Stomach smooth muscle (tissue), 2 donors: ENCODE data around the gene ZNF37A.

Experiments used
- H3K27ac ChIP-seq: one replicate; pipeline ENCODE4 v1.7.0; 2013; ENCODE audit warnings: mild to moderate bottlenecking, low read length, inconsistent platforms
- H3K27me3 ChIP-seq, 2 donors: one replicate each; pipeline ENCODE4 v1.7.0; 2013; ENCODE audit warnings: low read length in 2 of 2; ENCODE audit not compliant: insufficient read depth in 2 of 2, control insufficient read depth in 1 of 2
- H3K36me3 ChIP-seq, 2 donors: one replicate each; pipeline ENCODE4 v1.7.0; 2013; ENCODE audit warnings: low read length in 2 of 2; ENCODE audit not compliant: control insufficient read depth in 2 of 2, insufficient read depth in 2 of 2
- H3K4me1 ChIP-seq: one replicate; pipeline ENCODE4 v1.7.0; 2013; ENCODE audit warnings: low read length; ENCODE audit not compliant: control insufficient read depth, insufficient read depth
- H3K4me3 ChIP-seq, 2 donors: one replicate each; pipeline ENCODE4 v1.7.0; 2013; ENCODE audit warnings: low read length in 2 of 2
- H3K9ac ChIP-seq, 2 donors: one replicate each; pipeline ENCODE4 v1.7.0; 2013; ENCODE audit warnings: low read length in 2 of 2, mild to moderate bottlenecking in 1 of 2
- H3K9me3 ChIP-seq, 2 donors: one replicate each; pipeline ENCODE4 v1.7.0; 2013; ENCODE audit warnings: low read length in 2 of 2; ENCODE audit not compliant: control insufficient read depth in 2 of 2
- donor health status: healthy.
- donor health status: Pancreatic carcinoma.

ZNF37A gene

GRCh38 chr10:38093816-38094157 lies 350 bp upstream of the ZNF37A start:
- Histone ChIP-seq H3K4me3 (peak overlapping the region; percentile 68 to 96), H3K27ac (peak overlapping the region; percentile 89), H3K9me3 (no peaks in the 10 kb centered on the region), H3K27me3 (no peaks in the 10 kb centered on the region), H3K4me1 (peaks cover 8% of the 10 kb centered on the region), H3K9ac (peak overlapping the region; percentile 97 to 98), H3K36me3 (peaks cover 11 to 20% of the 10 kb centered on the region in 2 donors)

DNA sequence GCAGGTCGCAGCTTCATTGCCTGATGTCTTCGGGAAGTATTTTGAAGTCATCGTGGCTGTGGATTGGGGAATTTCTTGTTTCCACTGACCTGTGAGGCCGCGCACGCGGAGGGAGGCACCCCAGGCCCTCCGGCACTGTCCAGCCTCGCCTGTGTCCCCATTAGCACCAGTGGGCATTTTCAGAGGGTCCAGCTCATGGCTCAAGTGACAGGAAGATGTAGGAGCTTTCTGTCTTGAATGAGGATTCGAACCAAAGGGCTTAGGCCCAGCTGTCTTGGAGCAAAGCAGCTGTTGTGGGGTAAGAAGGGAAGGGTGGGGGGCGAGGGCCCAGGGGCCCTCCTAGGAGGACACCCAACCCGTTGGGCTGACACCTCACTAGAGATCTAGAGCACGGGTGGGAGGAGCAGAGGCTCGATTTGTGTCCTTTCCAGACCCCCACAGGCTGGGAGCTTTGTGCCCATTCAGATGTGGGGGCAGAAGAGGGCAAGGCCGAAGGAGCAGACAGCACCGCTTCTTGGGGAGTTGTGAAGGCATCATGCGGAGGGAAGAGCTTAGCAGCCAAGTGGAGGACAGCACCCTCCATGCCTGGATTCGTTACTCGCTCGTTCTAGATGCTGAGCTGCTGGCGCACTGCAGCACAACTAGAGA lies 914 bp downstream of the ZNF37A start:
- H3K9me3 ChIP-seq = peaks cover 0 to 5% of the 10 kb centered on the region in 2 donors
- peak overlapping the region; percentile 97 to 98 for H3K9ac ChIP-seq
- H3K27ac ChIP-seq = peak overlapping the region; percentile 89
- H3K36me3 ChIP-seq = peaks cover 20 to 25% of the 10 kb centered on the region in 2 donors
- peak overlapping the region; percentile 68 to 96 for H3K4me3 ChIP-seq
- H3K27me3 ChIP-seq = no peaks in the 10 kb centered on the region
- peaks cover 8% of the 10 kb centered on the region for H3K4me1 ChIP-seq

GRCh38 chr10:38102880-38103279 lies 8.7 kb downstream of the ZNF37A start:
- H3K27ac ChIP-seq = no peak overlapping the region
- H3K9me3 ChIP-seq = peaks cover 14 to 27% of the 10 kb centered on the region in 2 donors
- H3K36me3 ChIP-seq = peaks cover 41 to 47% of the 10 kb centered on the region in 2 donors
- peak overlapping the region in 1 of 2 donors; percentile 19 for H3K4me3 ChIP-seq
- H3K9ac ChIP-seq = no peak overlapping the region
- H3K27me3 ChIP-seq = no peaks in the 10 kb centered on the region
- H3K4me1 ChIP-seq = no peaks in the 10 kb centered on the region

DNA sequence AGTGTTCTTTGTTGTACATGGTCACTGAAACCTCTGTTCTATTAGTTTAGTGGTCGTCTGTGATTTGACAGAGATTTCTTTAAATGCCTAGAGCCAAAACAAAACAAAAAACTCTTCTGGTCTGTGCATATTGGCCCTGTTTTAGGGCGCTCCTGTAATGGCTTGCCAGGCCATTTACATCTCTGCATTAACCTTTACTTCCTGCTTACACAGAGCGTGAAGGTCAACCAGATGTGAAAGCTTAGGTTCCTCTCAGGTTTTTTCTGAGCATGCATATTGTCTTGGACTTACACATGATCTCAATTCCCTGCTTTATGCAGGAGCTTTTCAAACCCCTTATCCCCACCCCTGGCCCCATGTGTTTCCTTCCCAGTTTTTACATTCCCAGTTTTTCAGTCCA lies 9.6 kb downstream of the ZNF37A start:
- Histone ChIP-seq H3K4me3 (peak overlapping the region in 1 of 2 donors; percentile 17), H3K9me3 (peaks cover 18 to 27% of the 10 kb centered on the region in 2 donors), H3K36me3 (peaks cover 32 to 44% of the 10 kb centered on the region in 2 donors), H3K9ac (no peak overlapping the region), H3K27ac (no peak overlapping the region), H3K27me3 (no peaks in the 10 kb centered on the region), H3K4me1 (no peaks in the 10 kb centered on the region)

DNA sequence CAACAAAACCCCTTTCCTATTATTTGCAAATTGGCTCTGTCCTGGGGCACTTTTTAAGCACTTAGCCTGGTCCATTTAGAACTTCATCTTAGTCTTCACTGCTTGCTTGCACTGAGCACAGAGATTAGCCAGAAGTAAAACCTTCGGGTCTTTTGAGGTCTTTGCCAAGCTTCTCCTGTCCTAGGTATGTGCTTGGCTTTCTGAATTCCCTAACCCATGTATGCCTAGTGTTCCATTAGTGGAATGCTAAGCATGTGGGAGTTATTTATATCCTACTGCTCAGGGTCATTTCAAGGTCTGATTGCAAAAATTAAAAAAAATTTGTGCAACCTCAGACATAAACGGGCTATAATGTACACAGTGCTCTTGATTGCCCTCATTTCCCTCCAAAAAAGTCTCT lies 18.0 kb downstream of the ZNF37A start:
- no peak overlapping the region for H3K9ac ChIP-seq
- peaks cover 38 to 45% of the 10 kb centered on the region in 2 donors for H3K9me3 ChIP-seq
- H3K4me1 ChIP-seq = no peaks in the 10 kb centered on the region
- H3K4me3 ChIP-seq = peak overlapping the region in 1 of 2 donors; percentile 12
- H3K27me3 ChIP-seq = no peaks in the 10 kb centered on the region
- no peak overlapping the region for H3K27ac ChIP-seq
- H3K36me3 ChIP-seq = peaks cover 35 to 38% of the 10 kb centered on the region in 2 donors

GRCh38 chr10:38118072-38118807 lies 24.1 kb downstream of the ZNF37A start:
- peaks cover 46 to 48% of the 10 kb centered on the region in 2 donors for H3K36me3 ChIP-seq
- H3K4me3 ChIP-seq = peak overlapping the region in 1 of 2 donors; percentile 42

DNA sequence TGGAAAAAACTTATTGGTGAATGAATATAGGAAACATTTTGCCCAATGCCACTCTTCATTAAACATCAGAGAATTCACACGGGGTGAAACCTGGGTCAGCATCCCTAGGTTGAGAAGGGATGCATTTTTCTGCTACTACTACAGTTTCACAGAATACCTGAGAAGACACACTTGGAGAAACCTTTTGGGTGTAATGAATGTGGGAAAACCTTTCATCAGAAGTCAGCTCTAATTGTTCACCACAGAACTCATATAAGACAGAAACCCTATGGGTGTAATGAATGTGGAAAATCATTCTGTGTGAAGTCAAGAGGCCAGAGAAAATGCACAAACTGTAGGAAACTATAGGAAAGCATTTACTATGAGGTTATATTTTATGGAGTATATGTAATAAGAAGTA lies 24.9 kb downstream of the ZNF37A start:
- H3K27me3 ChIP-seq = no peaks in the 10 kb centered on the region
- no peak overlapping the region for H3K9ac ChIP-seq
- H3K36me3 ChIP-seq = peaks cover 39 to 43% of the 10 kb centered on the region in 2 donors
- no peaks in the 10 kb centered on the region for H3K4me1 ChIP-seq
- H3K27ac ChIP-seq = no peak overlapping the region
- peak overlapping the region in 1 of 2 donors; percentile 31 for H3K4me3 ChIP-seq
- H3K9me3 ChIP-seq = peaks cover 60 to 80% of the 10 kb centered on the region in 2 donors

More at GRCh38 chr10:38118072-38118807, 24.1 kb downstream of the ZNF37A start:
- H3K4me1 ChIP-seq = no peaks in the 10 kb centered on the region
- no peak overlapping the region for H3K9ac ChIP-seq
- H3K9me3 ChIP-seq = peaks cover 63 to 77% of the 10 kb centered on the region in 2 donors
- H3K27me3 ChIP-seq = no peaks in the 10 kb centered on the region
- no peak overlapping the region for H3K27ac ChIP-seq

DNA sequence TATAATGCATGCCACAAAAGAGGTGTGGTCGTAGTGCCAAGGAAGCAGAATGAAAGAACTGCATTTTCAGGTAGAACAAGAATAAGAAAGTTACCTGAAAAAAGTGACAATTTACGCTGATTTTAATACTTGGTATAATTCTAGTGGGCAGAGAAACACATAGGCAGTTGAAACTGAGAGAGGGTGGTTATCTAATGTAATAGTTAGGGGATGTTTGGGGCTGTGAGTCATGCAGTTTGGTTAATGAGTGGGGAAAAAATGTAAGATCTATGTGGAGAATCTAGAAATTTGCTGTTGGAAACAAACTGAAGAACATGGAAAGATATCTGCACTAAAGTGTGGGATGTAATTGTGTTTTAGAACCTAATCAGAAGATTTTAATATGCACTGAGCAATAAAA lies 33.7 kb downstream of the ZNF37A start:
- no peaks in the 10 kb centered on the region for H3K36me3 ChIP-seq
- H3K27me3 ChIP-seq = no peaks in the 10 kb centered on the region
- H3K9me3 ChIP-seq = peaks cover 22 to 51% of the 10 kb centered on the region in 2 donors
- H3K27ac ChIP-seq = no peak overlapping the region
- no peaks in the 10 kb centered on the region for H3K4me1 ChIP-seq
- no peak overlapping the region for H3K9ac ChIP-seq
- H3K4me3 ChIP-seq = no peak overlapping the region

- H3K9me3 ChIP-seq = peaks cover 3 to 7% of the 10 kb centered on the region in 2 donors
- H3K9ac ChIP-seq = no peak overlapping the region
- peaks cover 0 to 3% of the 10 kb centered on the region in 2 donors for H3K36me3 ChIP-seq
- no peak overlapping the region for H3K4me3 ChIP-seq
- no peaks in the 10 kb centered on the region for H3K4me1 ChIP-seq
- H3K27me3 ChIP-seq = no peaks in the 10 kb centered on the region
- H3K27ac ChIP-seq = no peak overlapping the region
These were observed 49.5 kb downstream of the ZNF37A start for GRCh38 chr10:38143587-38143986.

GRCh38 chr10:38146579-38147333 lies 52.6 kb downstream of the ZNF37A start:
- H3K27me3 ChIP-seq = no peaks in the 10 kb centered on the region
- H3K27ac ChIP-seq = no peak overlapping the region
- H3K36me3 ChIP-seq = no peaks in the 10 kb centered on the region
- H3K9ac ChIP-seq = no peak overlapping the region
- no peak overlapping the region for H3K4me3 ChIP-seq
- H3K9me3 ChIP-seq = peaks cover 2 to 9% of the 10 kb centered on the region in 2 donors
- no peaks in the 10 kb centered on the region for H3K4me1 ChIP-seq
